Measurements from ENCODE around the gene CAMK2B.
"Not testable (repeated sequence)": the region's sequence is repeated elsewhere in the genome, so short reads cannot be mapped to it uniquely, and the experiment has no call there.

DNA sequence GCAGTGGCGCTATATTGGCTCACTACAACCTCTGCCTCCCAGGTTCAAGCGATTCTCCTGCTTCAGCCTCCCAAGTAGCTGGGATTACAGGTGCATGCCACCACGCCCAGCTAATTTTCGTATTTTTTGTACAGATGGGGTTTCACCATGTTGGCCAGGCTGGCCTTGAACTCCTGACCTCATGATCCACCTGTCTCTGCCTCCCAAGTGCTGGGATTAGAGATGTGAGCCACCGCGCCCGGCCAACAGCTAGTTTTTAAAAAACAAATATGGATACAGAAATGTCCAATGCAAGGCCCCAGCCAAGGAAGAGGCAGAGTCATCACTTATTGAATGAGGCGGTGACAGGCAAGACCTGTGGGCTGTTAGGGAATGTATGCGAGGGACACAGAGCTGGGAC is 153.5 kb downstream of the CAMK2B start:
- TF ChIP-seq EZH2phosphoT487 (IDR thresholded peaks at IDR 0.05; ENCODE audit: low read depth, severe bottlenecking, unreplicated experiment): not testable (repeated sequence)
- TF ChIP-seq, protein P1, sequence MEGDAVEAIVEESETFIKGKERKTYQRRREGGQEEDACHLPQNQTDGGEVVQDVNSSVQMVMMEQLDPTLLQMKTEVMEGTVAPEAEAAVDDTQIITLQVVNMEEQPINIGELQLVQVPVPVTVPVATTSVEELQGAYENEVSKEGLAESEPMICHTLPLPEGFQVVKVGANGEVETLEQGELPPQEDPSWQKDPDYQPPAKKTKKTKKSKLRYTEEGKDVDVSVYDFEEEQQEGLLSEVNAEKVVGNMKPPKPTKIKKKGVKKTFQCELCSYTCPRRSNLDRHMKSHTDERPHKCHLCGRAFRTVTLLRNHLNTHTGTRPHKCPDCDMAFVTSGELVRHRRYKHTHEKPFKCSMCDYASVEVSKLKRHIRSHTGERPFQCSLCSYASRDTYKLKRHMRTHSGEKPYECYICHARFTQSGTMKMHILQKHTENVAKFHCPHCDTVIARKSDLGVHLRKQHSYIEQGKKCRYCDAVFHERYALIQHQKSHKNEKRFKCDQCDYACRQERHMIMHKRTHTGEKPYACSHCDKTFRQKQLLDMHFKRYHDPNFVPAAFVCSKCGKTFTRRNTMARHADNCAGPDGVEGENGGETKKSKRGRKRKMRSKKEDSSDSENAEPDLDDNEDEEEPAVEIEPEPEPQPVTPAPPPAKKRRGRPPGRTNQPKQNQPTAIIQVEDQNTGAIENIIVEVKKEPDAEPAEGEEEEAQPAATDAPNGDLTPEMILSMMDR (IDR thresholded peaks at IDR 0.05; ENCODE audit: poor library complexity): not testable (repeated sequence)

Measured in hepatocyte (in vitro differentiated cells).